ENCODE results near the gene GSTM1.

GSTM1 gene

GRCh38 chr1:109687641-109688499 is at the start of gene GSTM1:
TSS of gene GSTM1 (plus strand) at chr1:109687817. CDS start at chr1:109687874, 57 bp downstream.
- peak; percentile 42 for DNase-seq (ENCODE audit: low read depth, low spot score)

- no peak for DNase-seq (ENCODE audit: low read depth, low spot score)
Observed at GRCh38 chr1:109639063-109639840, 48.4 kb upstream of the GSTM1 start.

GRCh38 chr1:109639841-109640184 is 47.8 kb upstream of the GSTM1 start:
- no peak for DNase-seq (ENCODE audit: low read depth, low spot score)

- DNase-seq (ENCODE audit: low read depth, low spot score) = peak; percentile 88
Observed at GRCh38 chr1:109640285-109640865, 47.2 kb upstream of the GSTM1 start.

DNA sequence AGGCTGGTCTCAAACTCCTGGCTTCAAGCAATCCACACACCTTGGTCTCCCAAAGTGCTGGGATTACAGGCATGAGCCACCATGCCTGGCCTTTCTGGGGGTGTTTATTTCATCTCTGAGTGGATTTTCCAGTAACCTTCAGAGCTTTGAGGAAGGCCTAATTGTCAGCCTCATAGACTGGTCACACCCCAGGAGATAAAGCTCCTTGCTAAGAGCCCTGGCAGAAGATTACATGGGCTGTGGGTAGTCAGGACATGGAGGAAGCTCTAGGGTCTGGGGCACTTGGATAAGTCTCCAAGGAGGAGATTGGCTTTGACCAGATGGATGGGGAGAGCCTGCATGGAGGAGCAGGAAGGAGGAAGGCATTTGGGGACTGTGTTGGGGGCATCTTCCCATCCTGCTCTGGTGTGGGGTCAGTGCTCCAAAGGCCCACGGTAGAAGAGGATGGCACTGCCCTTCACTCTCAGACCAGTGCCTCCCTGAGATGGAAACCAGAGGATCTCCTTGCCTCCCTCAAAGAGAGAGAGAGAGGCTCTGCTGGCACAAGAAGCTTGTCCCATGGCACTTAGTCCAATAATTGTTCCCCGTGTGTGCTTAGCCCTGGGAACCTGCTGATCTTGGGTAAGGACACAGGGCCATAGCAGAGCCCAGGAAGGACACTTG is 46.4 kb upstream of the GSTM1 start:
- no peak for DNase-seq (ENCODE audit: low read depth, low spot score)

GRCh38 chr1:109641861-109642260 is 45.8 kb upstream of the GSTM1 start:
- no peak for DNase-seq (ENCODE audit: low read depth, low spot score)

- DNase-seq (ENCODE audit: low read depth, low spot score) = no peak
Observed at GRCh38 chr1:109642626-109643025, 45.0 kb upstream of the GSTM1 start.

- DNase-seq (ENCODE audit: low read depth, low spot score) = peak; percentile 77
Observed at GRCh38 chr1:109643385-109644230, 44.0 kb upstream of the GSTM1 start.

DNA sequence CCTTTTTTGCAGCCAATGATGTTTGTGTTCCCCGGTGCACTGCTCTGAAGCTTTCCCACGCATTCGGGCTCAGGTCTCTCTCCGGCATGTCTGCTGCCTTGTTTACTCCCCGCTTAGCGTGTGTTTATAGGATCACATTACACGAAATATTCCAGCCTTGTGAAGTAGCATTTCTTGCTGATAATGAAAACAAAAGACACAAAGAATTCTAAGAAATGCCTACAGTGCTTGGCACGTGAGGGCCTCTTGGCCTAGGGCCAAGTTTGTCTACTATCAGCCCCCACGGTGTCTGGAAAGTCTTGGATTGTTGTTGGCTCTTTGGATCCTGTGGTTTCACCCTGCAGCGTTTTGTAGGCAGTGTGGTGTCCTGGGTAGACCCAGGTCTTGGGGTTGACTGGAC is 42.9 kb upstream of the GSTM1 start:
- DNase-seq (ENCODE audit: low read depth, low spot score) = no peak

GRCh38 chr1:109649491-109649914 is 38.1 kb upstream of the GSTM1 start:
- DNase-seq (ENCODE audit: low read depth, low spot score) = no peak

GRCh38 chr1:109650609-109651008 is 37.0 kb upstream of the GSTM1 start:
- DNase-seq (ENCODE audit: low read depth, low spot score) = no peak

DNA sequence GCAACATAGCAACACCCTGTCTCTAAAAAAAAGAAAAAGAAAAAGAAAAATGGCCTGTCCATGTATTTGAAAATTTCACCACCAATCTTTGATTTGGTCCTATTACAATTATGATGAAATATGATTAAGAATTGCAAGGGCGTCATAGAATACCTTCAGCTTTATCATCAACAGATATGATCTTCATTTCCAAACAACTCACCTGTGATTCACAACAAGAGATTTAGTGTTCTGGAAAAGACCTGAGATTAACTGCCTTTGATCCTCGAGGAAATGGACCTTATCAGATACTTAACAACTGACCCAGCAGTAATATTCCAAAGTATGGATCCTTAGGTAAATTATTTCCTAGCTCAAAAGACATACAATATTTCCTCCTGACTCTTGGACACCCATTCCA is 35.2 kb upstream of the GSTM1 start:
- no peak for DNase-seq (ENCODE audit: low read depth, low spot score)

DNA sequence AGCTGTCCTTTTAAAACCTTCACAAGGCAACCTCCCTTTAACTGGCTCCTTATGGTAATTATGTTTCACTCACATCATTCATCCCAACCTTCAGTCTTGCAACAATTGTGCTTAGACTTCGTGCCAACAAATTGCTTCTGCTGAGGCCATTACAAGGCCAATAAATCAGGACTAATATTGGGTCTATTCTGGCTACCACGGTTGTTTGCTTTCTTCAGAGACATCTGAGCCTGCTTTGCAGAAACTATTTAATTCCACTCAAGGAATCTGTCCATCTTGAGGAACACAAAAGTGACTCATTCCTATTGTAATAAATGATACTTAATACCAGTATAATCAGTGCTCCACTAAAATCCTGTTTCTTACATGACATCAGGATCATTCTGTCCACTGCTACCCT is 34.3 kb upstream of the GSTM1 start:
- DNase-seq (ENCODE audit: low read depth, low spot score) = no peak

DNA sequence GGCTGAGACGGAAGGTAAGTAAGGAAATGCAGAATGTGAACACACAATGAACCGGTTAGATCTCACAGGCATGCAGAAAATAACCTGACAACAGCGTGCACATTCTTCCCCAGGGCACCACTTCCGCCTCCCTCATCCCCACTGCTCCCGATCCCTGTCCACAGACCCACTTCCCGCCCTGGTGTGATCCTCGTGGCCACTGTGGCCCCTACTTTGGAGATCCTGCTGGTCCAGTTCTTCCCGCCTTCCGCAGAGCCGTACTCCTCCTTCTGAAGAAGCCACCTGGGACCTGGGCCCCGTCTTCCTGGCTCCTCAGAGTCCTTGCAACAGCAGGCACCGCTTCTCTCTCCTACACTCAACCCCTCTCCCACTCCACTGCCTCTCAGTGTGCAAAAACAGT is 33.1 kb upstream of the GSTM1 start:
- no peak for DNase-seq (ENCODE audit: low read depth, low spot score)

DNA sequence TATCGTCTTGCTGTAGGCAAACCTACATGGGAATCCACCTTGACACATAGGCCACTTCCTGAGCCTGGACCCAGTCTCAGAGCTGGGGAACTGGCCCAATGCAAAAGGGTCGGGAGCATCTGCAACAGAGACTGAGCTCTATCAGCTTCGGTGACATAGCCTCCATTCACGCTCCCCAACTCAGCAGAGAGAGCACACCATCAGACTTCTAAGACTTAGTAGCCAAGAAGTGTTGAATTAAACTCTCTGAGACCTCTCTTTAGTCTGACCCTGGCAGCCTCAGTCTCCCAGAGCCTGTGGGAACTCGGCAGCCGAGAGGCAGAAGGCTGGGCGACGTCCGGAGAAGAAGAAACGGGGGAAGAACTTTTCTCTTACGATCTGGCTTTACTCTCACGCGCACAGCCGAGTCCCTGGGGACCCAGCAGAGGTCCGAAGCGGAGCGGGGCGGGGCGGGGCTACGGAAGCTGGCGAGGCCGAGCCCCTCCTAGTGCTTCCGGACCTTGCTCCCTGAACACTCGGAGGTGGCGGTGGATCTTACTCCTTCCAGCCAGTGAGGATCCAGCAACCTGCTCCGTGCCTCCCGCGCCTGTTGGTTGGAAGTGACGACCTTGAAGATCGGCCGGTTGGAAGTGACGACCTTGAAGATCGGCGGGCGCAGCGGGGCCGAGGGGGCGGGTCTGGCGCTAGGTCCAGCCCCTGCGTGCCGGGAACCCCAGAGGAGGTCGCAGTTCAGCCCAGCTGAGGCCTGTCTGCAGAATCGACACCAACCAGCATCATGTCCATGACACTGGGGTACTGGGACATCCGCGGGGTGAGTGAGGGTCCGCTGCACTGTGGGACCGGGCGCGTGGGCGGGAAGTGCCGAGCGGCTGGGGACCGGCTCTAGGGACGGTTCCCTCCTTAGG is 31.8 kb upstream of the GSTM1 start, which contains the start of gene GSTM4:
TSS of gene GSTM4 (plus strand) at position 485 of the 905 bp plus-strand sequence. CDS start at position 776, 291 bp downstream.
- peak; percentile 26 for DNase-seq (ENCODE audit: low read depth, low spot score)

GRCh38 chr1:109657395-109657794 is 30.2 kb upstream of the GSTM1 start:
- no peak for DNase-seq (ENCODE audit: low read depth, low spot score)

- DNase-seq (ENCODE audit: low read depth, low spot score) = no peak
Observed at GRCh38 chr1:109657970-109658369, 29.6 kb upstream of the GSTM1 start.

GRCh38 chr1:109658533-109659042 is 29.0 kb upstream of the GSTM1 start:
- DNase-seq (ENCODE audit: low read depth, low spot score) = no peak

- DNase-seq (ENCODE audit: low read depth, low spot score) = no peak
Observed at GRCh38 chr1:109659145-109659544, 28.5 kb upstream of the GSTM1 start.

Data from activated naive CD8-positive, alpha-beta T cell treated with anti-CD3 and anti-CD28 coated beads, Interleukin-2, amount 50 U/mL, for 16 hours (primary cell).